Loucy (cell line): ENCODE measurements around the gene SHB.

Source experiments
- EZH2phosphoT487 ChIP-seq: fragments of 200-600 bp; IDR thresholded peaks from 2 replicates; pipeline ENCODE4 v1.6.1; 2018; ENCODE audit warnings: antibody characterized with exemption, mild to moderate bottlenecking, moderate library complexity, borderline replicate concordance
- TF ChIP-seq, protein P1 (sequence below): fragments of 200-600 bp; sonication (generic); conservative IDR thresholded peaks from 2 replicates; pipeline ENCODE4 v1.5.1; 2014; ENCODE audit warnings: mild to moderate bottlenecking, antibody characterized with exemption, low read length

DNA sequence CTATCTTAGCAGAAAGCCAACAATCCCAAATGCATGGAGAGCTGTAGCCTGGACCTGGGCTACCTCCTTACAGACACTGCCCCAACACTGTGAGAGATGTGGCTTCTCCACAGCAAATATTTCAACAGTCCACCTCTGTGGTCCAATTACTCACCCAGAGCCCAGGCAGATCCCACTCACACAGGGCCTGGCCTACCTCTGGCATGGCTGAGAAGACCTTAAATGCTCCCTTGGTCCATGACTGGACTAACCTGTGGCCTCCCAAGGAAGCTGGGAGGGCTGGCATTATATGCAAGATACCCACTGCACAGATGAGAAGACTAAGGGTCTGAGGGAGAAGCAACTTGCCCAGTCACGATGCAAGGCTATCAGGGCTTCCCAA lies 142.3 kb downstream of the SHB start:
- TF ChIP-seq, protein P1, sequence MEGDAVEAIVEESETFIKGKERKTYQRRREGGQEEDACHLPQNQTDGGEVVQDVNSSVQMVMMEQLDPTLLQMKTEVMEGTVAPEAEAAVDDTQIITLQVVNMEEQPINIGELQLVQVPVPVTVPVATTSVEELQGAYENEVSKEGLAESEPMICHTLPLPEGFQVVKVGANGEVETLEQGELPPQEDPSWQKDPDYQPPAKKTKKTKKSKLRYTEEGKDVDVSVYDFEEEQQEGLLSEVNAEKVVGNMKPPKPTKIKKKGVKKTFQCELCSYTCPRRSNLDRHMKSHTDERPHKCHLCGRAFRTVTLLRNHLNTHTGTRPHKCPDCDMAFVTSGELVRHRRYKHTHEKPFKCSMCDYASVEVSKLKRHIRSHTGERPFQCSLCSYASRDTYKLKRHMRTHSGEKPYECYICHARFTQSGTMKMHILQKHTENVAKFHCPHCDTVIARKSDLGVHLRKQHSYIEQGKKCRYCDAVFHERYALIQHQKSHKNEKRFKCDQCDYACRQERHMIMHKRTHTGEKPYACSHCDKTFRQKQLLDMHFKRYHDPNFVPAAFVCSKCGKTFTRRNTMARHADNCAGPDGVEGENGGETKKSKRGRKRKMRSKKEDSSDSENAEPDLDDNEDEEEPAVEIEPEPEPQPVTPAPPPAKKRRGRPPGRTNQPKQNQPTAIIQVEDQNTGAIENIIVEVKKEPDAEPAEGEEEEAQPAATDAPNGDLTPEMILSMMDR, result no peak
- no peak for TF ChIP-seq EZH2phosphoT487
